Measurements from ENCODE around the gene SLC16A2. TPM values are rescaled to one million over a fixed set of nuclear protein-coding genes. Genes with fewer than 3 reads are reported as not detected.

SLC16A2 gene
- 10 to 100 TPM; 21.8 to 29.2 (median 27.0) TPM for polyA plus RNA-seq (ENCODE audit: insufficient read depth in 1 of 5, insufficient read length in 5 of 5, low replicate concordance in 1 of 5)
- long read RNA-seq, donor 1, full-length matches to known transcripts: 7 of 35 reads
- long read RNA-seq, donor 1, partial matches to known transcripts: 28 of 35 reads
- long read RNA-seq, donor 1, other reads (novel, unspliced or antisense): 0 of 35 reads
- long read RNA-seq, donor 2, full-length matches to known transcripts: 7 of 7 reads
- long read RNA-seq, donor 2, partial matches to known transcripts: 0 of 7 reads
- long read RNA-seq, donor 2, other reads (novel, unspliced or antisense): 0 of 7 reads
- long read RNA-seq, donor 3, full-length matches to known transcripts: 7 of 7 reads
- long read RNA-seq, donor 3, partial matches to known transcripts: 0 of 7 reads
- long read RNA-seq, donor 3, other reads (novel, unspliced or antisense): 0 of 7 reads
- long read RNA-seq, donor 4, full-length matches to known transcripts: 6 of 29 reads
- long read RNA-seq, donor 4, partial matches to known transcripts: 23 of 29 reads
- long read RNA-seq, donor 4, other reads (novel, unspliced or antisense): 0 of 29 reads
- long read RNA-seq, donor 5, full-length matches to known transcripts: 6 of 17 reads
- long read RNA-seq, donor 5, partial matches to known transcripts: 11 of 17 reads
- long read RNA-seq, donor 5, other reads (novel, unspliced or antisense): 0 of 17 reads
- long read RNA-seq, donor 6, full-length matches to known transcripts: 8 of 8 reads
- long read RNA-seq, donor 6, partial matches to known transcripts: 0 of 8 reads
- long read RNA-seq, donor 6, other reads (novel, unspliced or antisense): 0 of 8 reads
- long read RNA-seq, donor 7, full-length matches to known transcripts: 12 of 45 reads
- long read RNA-seq, donor 7, partial matches to known transcripts: 33 of 45 reads
- long read RNA-seq, donor 7, other reads (novel, unspliced or antisense): 0 of 45 reads
- long read RNA-seq, donor 8, full-length matches to known transcripts: 4 of 11 reads
- long read RNA-seq, donor 8, partial matches to known transcripts: 7 of 11 reads
- long read RNA-seq, donor 8, other reads (novel, unspliced or antisense): 0 of 11 reads

DNA sequence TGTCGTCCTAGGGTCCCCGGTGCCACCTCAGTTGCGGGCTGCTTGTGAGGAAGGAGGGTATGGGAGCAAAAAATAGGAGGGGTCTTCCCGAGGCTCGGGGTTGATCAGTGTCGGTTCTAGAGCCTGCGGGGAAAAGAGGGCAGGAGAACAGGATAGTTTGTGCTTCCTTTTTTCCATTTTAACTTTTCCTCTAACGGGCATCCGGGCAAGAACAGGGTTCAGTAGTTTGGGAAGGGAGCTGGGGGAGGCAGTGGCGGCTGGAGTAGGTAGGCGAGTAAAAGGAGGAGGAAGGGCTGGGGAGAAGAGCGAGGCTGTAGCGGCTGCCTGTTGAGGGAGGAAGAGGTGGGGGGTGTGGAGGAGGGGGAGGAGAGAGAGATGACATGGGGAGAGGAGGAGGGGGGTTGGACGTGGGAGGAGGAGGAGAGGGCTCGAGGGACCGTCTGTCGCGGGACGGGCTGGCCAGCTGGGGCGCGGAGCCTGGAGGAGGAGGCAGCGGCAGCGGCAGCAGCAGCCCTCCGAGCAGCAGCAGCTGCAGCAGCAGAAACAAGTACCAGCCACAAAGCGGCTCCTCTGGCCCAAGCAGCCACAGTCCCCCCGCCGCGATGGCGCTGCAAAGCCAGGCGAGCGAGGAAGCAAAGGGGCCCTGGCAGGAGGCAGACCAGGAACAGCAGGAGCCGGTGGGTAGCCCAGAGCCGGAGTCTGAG lies at the start of gene SLC16A2:
SLC16A2 (plus strand) TSS at position 458 of the 704 bp plus-strand sequence; CDS start at position 603, 145 bp downstream.
- DNase-seq: peak; percentile 81 to 82

GRCh38 chrX:74372272-74372671 lies 49.0 kb upstream of the SLC16A2 start:
- no peak for DNase-seq

DNA sequence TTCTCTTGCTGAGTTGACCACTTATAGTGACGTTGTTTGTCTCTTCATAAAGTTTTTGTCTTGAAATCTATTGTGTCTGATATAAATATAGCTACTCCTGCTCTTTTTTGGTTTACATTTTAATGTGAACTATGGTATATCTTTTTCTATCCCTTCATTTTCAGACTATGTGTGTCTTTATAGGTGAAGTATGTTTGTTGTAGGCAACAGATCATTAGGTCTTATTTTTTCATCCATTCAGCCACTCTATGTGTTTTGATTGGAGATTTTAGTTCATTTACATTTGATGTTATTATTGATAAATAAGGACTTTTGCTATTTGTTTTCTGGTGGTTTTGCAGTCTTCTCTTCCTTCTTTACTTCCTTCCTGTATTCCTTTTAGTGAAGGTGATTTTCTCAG lies 44.0 kb upstream of the SLC16A2 start:
- DNase-seq: no peak

DNA sequence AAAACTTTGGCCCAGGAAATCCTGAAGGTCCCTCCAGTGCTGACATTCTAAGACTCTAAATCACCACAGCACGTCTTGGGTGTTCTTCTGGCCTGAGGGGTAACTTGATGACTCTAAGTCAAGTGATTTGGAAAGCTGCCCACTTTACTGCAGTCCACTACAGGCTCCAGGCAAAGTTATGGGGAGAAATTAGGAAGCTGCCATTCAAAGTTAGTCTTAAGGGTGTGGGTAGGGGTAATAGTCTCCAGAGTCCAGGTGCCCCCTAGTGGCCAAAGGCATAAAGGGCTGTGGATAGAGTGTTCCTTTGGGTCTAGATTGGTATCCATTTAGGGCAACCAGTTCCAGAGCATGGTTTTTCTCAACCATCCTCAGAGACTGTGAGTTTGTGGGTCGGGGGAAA lies 38.7 kb upstream of the SLC16A2 start:
- DNase-seq: peak in 1 of 2 donors; percentile 22

- DNase-seq: peak in 1 of 2 donors; percentile 24
These were observed 37.7 kb upstream of the SLC16A2 start for GRCh38 chrX:74383611-74384010.

DNA sequence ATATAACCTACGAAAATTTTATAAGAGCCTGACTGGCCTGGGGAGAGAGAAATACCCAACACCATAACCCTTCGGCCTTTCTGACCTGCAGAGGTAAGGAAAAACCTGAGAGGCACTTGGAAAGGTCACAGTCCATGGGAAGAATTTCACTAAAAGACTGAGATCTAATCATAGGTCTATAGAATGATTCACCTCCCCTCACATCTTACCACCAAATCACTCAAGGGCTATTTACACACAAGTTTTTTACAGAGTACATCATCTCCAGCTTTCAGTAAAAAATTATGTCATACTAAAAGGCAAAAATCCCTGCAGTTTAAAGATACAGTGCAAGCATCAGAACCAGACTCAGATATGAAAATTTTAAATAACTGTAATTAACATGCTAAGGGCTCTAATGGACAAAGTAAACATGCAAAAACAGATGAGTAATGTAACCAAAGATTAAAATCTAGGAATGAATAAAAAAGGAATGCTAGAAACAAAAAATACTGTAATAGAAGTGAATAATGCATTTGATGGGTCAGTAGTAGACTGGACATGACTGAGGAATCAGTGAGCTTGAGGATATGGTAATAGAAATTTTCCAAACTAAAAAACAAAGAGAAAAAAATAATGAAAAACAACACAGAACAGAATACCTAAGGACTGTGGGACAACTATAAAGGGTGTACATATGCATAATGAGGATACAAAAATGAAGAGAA lies 32.1 kb upstream of the SLC16A2 start:
- no peak for DNase-seq

DNA sequence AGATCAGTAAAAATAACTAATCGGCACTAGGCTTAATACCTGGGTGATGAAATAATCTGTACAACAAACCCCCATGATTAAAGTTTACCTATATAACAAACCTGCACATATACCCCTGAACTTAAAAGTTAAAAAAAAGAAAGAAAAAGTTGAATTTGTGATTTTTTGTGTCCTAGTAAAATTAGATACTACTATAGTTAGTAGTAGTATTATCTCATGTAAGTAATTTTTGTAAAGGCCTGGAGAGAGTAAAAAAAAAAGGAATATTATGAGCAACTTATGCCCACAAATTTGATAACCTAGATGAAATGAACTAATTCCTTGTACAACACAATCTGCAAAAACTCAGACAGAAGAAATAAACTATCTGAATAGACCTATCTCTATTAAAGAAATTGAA lies 25.7 kb upstream of the SLC16A2 start:
- no peak for DNase-seq

GRCh38 chrX:74405973-74406489 lies 15.3 kb upstream of the SLC16A2 start:
- DNase-seq: no peak

- DNase-seq: no peak
These were observed 13.0 kb upstream of the SLC16A2 start for GRCh38 chrX:74408304-74408703.

DNA sequence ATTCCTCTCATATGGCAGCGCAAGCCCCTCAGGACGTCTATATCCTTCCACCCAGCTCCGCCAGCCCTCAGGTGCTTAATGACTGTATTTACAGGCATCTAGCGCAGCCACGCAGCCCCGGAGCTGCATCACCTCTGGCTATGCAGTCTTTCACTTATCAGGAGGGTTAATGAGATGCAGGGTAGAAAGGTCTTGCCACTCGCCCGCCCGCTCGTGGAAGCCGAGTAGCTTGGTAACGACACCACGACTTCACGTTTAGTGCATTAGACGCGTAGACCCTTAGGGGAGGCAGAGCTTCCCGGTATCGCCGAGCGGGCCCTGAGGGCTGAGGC lies 1.5 kb upstream of the SLC16A2 start:
- peak in 1 of 2 donors; percentile 18 for DNase-seq

DNA sequence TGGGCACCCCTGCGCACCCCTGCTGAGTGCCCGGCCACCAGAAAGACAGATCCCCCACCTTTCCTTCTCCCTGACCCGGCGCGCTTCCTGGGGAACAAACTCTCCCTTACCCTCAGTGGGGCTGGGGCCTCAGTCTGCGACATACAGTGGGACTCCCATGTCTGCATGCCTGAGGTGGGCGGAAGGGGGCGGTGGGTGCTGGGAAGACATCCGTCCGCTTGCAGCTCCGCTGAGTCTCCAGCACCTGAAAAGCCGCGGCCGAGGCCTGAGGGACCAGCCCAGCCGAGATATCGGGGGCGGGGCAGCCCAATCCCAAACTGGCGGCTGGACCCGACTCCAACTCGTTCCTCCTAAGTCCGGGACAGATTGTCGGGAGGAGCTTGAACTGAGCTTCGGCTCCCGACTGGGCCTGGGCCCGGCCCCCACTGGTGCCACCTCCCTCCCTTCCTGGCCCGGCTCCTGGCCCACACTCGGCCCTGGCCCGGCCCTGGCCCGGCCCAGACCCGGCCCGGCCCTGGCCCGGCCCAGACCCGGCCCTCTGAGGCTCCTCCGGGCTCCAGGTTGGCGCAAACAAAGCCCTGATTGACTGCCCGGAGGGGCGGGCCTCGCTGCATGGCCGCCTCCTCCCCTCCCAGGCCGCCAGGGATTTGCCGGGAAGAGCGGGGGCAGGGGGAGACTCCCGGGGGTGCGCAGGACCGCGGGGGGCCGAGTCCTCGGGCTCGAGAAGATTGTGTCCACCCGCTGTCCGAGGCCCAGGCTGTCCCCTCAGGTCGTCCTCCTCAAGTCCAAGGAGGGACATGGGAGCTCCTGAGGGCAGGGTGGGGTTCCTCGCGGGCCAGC lies 877 bp upstream of the SLC16A2 start:
- DNase-seq: peak; percentile 69 to 70

DNA sequence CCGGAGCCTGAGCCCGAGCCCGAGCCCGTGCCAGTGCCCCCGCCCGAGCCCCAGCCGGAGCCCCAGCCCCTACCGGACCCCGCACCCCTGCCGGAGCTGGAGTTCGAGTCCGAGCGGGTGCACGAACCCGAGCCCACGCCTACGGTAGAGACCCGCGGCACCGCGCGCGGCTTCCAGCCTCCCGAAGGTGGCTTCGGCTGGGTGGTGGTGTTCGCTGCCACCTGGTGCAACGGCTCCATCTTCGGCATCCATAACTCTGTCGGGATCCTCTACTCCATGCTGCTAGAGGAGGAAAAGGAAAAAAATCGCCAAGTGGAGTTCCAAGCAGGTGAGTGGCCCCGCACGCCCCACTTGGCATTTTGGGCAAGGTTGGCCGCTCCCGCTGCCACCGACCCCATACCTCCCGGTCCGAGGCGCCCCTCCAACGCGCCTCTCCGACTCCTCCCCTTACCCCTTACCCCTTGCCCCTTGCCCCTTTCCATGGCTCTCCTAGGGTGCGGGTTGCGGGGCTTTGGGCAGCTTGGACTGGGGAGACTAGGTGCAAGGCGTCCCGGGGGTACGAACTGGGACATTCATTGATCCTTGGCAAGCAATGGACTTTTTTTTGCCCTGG lies 553 bp downstream of the SLC16A2 start:
- no peak for DNase-seq

- peak; percentile 61 to 67 for DNase-seq
These were observed 1.4 kb downstream of the SLC16A2 start for GRCh38 chrX:74422576-74423288.

DNA sequence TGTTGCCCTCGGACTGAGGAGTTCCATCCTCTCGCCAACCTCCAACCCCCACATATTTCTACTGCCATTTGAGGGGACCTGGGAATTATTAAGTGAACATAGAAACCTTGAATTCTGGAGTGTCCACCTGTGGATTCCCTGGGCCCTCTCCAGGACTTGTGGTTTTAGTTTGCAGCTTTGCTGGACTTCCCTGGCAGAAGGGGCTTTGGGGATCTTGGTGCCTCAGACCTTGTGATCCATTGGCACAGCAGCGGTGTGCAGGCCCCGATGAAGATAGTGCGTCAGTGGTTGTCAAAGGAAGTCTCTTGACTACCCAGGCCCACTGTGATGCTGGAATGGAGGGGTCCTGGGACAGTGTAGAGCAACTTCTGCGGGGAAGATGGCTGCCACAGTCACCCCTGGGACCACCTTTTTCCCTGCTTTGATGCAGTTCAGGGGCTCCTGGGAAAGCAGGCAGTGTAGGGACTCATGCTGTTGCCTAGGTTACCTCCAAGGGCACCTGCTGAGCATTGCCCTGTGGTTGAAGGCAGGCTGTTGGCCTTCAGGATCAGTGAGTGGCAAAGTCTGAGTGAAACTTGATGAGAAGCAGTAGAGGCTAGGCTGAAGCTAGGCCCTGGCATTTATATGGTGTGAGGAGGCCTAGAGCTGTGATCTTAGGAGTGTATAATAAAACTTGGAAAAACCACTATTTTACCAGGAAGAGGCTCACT lies 2.2 kb downstream of the SLC16A2 start:
- no peak for DNase-seq

GRCh38 chrX:74426071-74426470 lies 4.8 kb downstream of the SLC16A2 start:
- no peak for DNase-seq

- DNase-seq: no peak
These were observed 5.3 kb downstream of the SLC16A2 start for GRCh38 chrX:74426615-74427014.

- DNase-seq: no peak
These were observed 10.5 kb downstream of the SLC16A2 start for GRCh38 chrX:74431797-74432196.

GRCh38 chrX:74434336-74434735 lies 13.0 kb downstream of the SLC16A2 start:
- no peak for DNase-seq

Measured in right lung (tissue), 10 donors.